CD4-positive, alpha-beta T cell (primary cell): ENCODE measurements around the gene TAF11L12. TPM values are rescaled to one million over a fixed set of nuclear protein-coding genes. Genes with fewer than 3 reads are reported as not detected.
"Not testable (repeated sequence)": the region's sequence is repeated elsewhere in the genome, so short reads cannot be mapped to it uniquely, and the experiment has no call there.

Source experiments
- ATAC-seq: fragments of 200-7000 bp; cut with Tn5 transposase; one replicate; pipeline ENCODE4 v1.10.0; 2022; ENCODE audit warnings: mild to moderate bottlenecking; ENCODE audit not compliant: poor library complexity
- CTCF ChIA-PET: fragments of 350-600 bp; sonication (Branson Sonifier 250); formaldehyde crosslinking; loops from one replicate; lab custom pipeline; 2021; ENCODE audit warnings: antibody characterized with exemption, inconsistent platforms; lab: Charles Lee
- POLR2A ChIA-PET: fragments of 350-600 bp; sonication (Branson Sonifier 250); formaldehyde crosslinking; loops from one replicate; lab custom pipeline; 2021; ENCODE audit warnings: antibody characterized with exemption, inconsistent platforms; lab: Charles Lee
- DNase-seq, 14 experiments: peaks; one replicate each; pipeline ENCODE4 v3.0.0-alpha.2; 2013 to 2020; ENCODE audit warnings: mixed read lengths in 2 of 14
- H3K27ac ChIP-seq, 2 donors: one replicate each; pipeline versions ENCODE4 v1.5.1 to v1.7.0; 2013; ENCODE audit warnings: low read length in 2 of 2, low read depth in 1 of 2, mild to moderate bottlenecking in 1 of 2
- H3K27me3 ChIP-seq, 2 experiments: 1 replicate in 1 of 2; 2 replicates in 1 of 2; pipeline versions ENCODE4 v1.6.1 to v1.7.0; 2013; ENCODE audit warnings: low read length in 2 of 2, control low read depth in 1 of 2, mild to moderate bottlenecking in 1 of 2, moderate library complexity in 1 of 2; ENCODE audit not compliant: insufficient read depth in 2 of 2, control insufficient read depth in 1 of 2
- H3K36me3 ChIP-seq: one replicate; pipeline ENCODE4 v1.6.1; 2013; ENCODE audit warnings: low read length, control low read depth; ENCODE audit not compliant: insufficient read depth
- H3K4me1 ChIP-seq: one replicate; pipeline ENCODE4 v1.6.1; 2013; ENCODE audit warnings: low read length, control low read depth; ENCODE audit not compliant: insufficient read depth
- H3K4me3 ChIP-seq: one replicate; pipeline ENCODE4 v1.5.1; 2013; ENCODE audit warnings: mild to moderate bottlenecking, low read length, moderate library complexity
- H3K9me3 ChIP-seq, 2 experiments: 1 replicate in 1 of 2; 2 replicates in 1 of 2; pipeline versions ENCODE4 v1.6.1 to v1.7.0; 2013; ENCODE audit warnings: low read length in 2 of 2, mild to moderate bottlenecking in 2 of 2, control low read depth in 1 of 2, moderate library complexity in 1 of 2; ENCODE audit not compliant: control insufficient read depth in 1 of 2, insufficient read depth in 1 of 2
- H3K27ac Mint-ChIP-seq: one replicate; pipeline ENCODE4 v1.8.0; 2020; ENCODE audit warnings: mixed read lengths
- H3K27me3 Mint-ChIP-seq: one replicate; pipeline ENCODE4 v1.8.0; 2021; ENCODE audit warnings: mixed read lengths
- H3K36me3 Mint-ChIP-seq: one replicate; pipeline ENCODE4 v1.8.0; 2021; ENCODE audit warnings: low read depth, mixed read lengths
- H3K4me1 Mint-ChIP-seq: one replicate; pipeline ENCODE4 v1.8.0; 2021; ENCODE audit warnings: low read depth, mixed read lengths
- H3K4me3 Mint-ChIP-seq: one replicate; pipeline ENCODE4 v1.8.0; 2020; ENCODE audit warnings: mild to moderate bottlenecking, mixed read lengths
- H3K9me3 Mint-ChIP-seq: one replicate; pipeline ENCODE4 v1.8.0; 2020; ENCODE audit warnings: mixed read lengths
- intact Hi-C, 2 experiments: fragments of 100-400 bp; cut with DNase I in 1 of 2; cut with micrococcal nuclease in 1 of 2; formaldehyde crosslinking; loops; one replicate each; pipeline versions ENCODE4 v1.15.1 to v1.9.0; 2023 to 2025; cut with DNase I, micrococcal nuclease
- polyA plus RNA-seq, 2 donors: library from polyadenylated mRNA; unstranded; fragments of 120-200 nt; gene quantifications; one replicate each; pipeline ENCODE4 v1.2.1, GENCODE V29; 2013
- total RNA-seq, 174 experiments: library from RNA in 2 of 174; stranded (reverse) in 2 of 174; gene quantifications; one replicate each; pipeline ENCODE4 v1.2.3 and lab custom pipeline; 2021 to 2026

TAF11L12 gene
- not detected for total RNA-seq
- polyA plus RNA-seq (2013, experiment 1 of 2) = not detected
- polyA plus RNA-seq (2013, experiment 2 of 2) = not detected
- total RNA-seq (lab: John Stamatoyannopoulos, UW) = 0 to 0.06 (median 0) reads per million in 172 experiments

DNA sequence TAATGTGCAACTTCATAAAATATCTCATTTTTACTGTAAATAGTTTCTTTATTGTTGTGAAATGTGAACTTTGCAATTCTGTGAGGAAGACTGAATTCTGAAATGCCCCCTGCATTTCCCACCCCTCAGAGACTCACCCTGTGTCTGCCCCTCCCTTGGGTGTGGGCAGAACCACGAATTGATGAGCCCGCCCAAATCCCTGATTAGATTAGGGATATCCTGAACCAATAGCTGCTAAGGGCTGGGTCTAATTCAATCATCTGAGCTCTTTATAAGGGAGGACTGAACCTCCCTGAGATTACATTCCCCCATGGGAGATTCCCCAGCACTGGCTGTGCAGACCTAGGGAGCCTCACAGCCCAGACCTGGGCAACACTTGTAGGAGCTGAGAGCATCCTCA, at the start of gene TAF11L12:
Gene TAF11L12, plus strand, starts transcription at position 301 of the 400 bp plus-strand sequence.
- not testable (repeated sequence) for H3K4me1 Mint-ChIP-seq

GRCh38 chr5:17585658-17586057, 24.5 kb upstream of the TAF11L12 start, which contains the start of gene TAF11L7:
Gene TAF11L7, minus strand, starts transcription at chr5:17585758.
- H3K27me3 ChIP-seq = not testable (repeated sequence)

More for the DNA sequence above, at the start of gene TAF11L12:
- DNase-seq, ATAC-seq, H3K4me3 Mint-ChIP-seq, H3K36me3 Mint-ChIP-seq, H3K9me3 Mint-ChIP-seq, H3K4me3 ChIP-seq, H3K27ac Mint-ChIP-seq, intact Hi-C loops, H3K4me1 ChIP-seq, H3K27me3 ChIP-seq, CTCF ChIA-PET, POLR2A ChIA-PET, H3K36me3 ChIP-seq, H3K27ac ChIP-seq, H3K27me3 Mint-ChIP-seq: not testable (repeated sequence)
- peaks cover 0 to 27% of the 10 kb centered on the region in 2 experiments for H3K9me3 ChIP-seq

DNA sequence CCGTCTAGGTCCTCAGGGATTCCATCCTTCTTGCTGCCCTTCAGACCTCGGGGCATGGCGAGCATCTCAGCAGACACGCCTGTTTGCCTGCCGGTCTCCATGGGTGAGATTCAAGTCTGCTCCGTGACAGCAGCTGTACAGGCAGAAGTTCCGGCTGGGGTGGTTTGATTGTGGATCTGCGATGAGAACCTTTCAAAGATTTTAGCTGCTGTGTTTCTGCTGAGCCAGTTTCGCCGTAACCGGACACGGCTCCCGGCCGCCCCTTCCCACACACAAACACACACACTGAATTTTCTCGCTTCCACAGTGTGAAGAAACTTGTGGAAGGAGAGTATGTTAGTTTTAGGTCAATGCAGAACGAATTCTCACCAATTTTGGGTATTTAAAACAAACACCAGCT, 19.3 kb upstream of the TAF11L12 start, which contains the start of gene TAF11L8:
Gene TAF11L8, minus strand, starts transcription at position 101 of the 400 bp plus-strand sequence.
- H3K27me3 Mint-ChIP-seq, DNase-seq: not testable (repeated sequence)

More at GRCh38 chr5:17585658-17586057, 24.5 kb upstream of the TAF11L12 start, which contains the start of gene TAF11L7:
- H3K4me3 ChIP-seq, H3K4me3 Mint-ChIP-seq, H3K36me3 ChIP-seq, H3K4me1 Mint-ChIP-seq, H3K27me3 Mint-ChIP-seq, POLR2A ChIA-PET, H3K4me1 ChIP-seq, H3K36me3 Mint-ChIP-seq, ATAC-seq, H3K9me3 ChIP-seq, H3K27ac ChIP-seq, H3K9me3 Mint-ChIP-seq, H3K27ac Mint-ChIP-seq, CTCF ChIA-PET, DNase-seq, intact Hi-C loops: not testable (repeated sequence)

DNA sequence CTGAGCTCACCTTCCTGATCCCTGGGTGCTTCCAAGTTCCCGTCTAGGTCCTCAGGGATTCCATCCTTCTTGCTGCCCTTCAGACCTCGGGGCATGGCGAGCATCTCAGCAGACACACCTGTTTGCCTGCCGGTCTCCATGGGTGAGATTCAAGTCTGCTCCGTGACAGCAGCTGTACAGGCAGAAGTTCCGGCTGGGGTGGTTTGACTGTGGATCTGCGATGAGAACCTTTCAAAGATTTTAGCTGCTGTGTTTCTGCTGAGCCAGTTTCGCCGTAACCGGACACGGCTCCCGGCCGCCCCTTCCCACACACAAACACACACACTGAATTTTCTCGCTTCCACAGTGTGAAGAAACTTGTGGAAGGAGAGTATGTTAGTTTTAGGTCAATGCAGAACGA, 15.9 kb upstream of the TAF11L12 start, which contains the start of gene TAF11L9:
Gene TAF11L9, minus strand, starts transcription at position 140 of the 400 bp plus-strand sequence.
- H3K4me1 ChIP-seq, CTCF ChIA-PET, H3K36me3 ChIP-seq, DNase-seq, H3K27me3 ChIP-seq, H3K4me3 Mint-ChIP-seq, H3K4me1 Mint-ChIP-seq, H3K36me3 Mint-ChIP-seq, ATAC-seq, H3K9me3 ChIP-seq, H3K9me3 Mint-ChIP-seq, intact Hi-C loops, H3K27me3 Mint-ChIP-seq, H3K27ac Mint-ChIP-seq, H3K4me3 ChIP-seq, H3K27ac ChIP-seq, POLR2A ChIA-PET: not testable (repeated sequence)

More for the DNA sequence above, 19.3 kb upstream of the TAF11L12 start, which contains the start of gene TAF11L8:
- ATAC-seq, H3K4me3 Mint-ChIP-seq, H3K9me3 ChIP-seq, H3K4me1 ChIP-seq, H3K36me3 Mint-ChIP-seq, H3K4me1 Mint-ChIP-seq, H3K27ac Mint-ChIP-seq, H3K36me3 ChIP-seq, H3K27ac ChIP-seq, CTCF ChIA-PET, POLR2A ChIA-PET, H3K27me3 ChIP-seq, H3K4me3 ChIP-seq, intact Hi-C loops, H3K9me3 Mint-ChIP-seq: not testable (repeated sequence)

GRCh38 chr5:17597728-17598127, 12.5 kb upstream of the TAF11L12 start, which contains the start of gene TAF11L10:
Gene TAF11L10, minus strand, starts transcription at chr5:17597828.
- H3K9me3 Mint-ChIP-seq, intact Hi-C loops, ATAC-seq, H3K4me1 Mint-ChIP-seq, H3K36me3 ChIP-seq, H3K9me3 ChIP-seq, CTCF ChIA-PET, H3K27ac Mint-ChIP-seq, H3K4me3 ChIP-seq, H3K36me3 Mint-ChIP-seq, H3K27ac ChIP-seq, H3K4me1 ChIP-seq, H3K27me3 ChIP-seq, POLR2A ChIA-PET, H3K27me3 Mint-ChIP-seq, DNase-seq, H3K4me3 Mint-ChIP-seq: not testable (repeated sequence)

GRCh38 chr5:17603880-17604279, 6.3 kb upstream of the TAF11L12 start, which contains the start of gene TAF11L11:
Gene TAF11L11, plus strand, starts transcription at chr5:17604183.
- POLR2A ChIA-PET, H3K4me3 Mint-ChIP-seq, H3K27ac Mint-ChIP-seq, H3K4me1 ChIP-seq, H3K36me3 ChIP-seq, CTCF ChIA-PET, H3K9me3 Mint-ChIP-seq, H3K27me3 ChIP-seq, H3K4me3 ChIP-seq, DNase-seq, H3K4me1 Mint-ChIP-seq, ATAC-seq, H3K36me3 Mint-ChIP-seq, H3K27ac ChIP-seq, H3K27me3 Mint-ChIP-seq, intact Hi-C loops: not testable (repeated sequence)
- peaks cover 0 to 10% of the 10 kb centered on the region in 2 experiments for H3K9me3 ChIP-seq
